Measurements from ENCODE around the gene ISOC1.

ISOC1 gene

DNA sequence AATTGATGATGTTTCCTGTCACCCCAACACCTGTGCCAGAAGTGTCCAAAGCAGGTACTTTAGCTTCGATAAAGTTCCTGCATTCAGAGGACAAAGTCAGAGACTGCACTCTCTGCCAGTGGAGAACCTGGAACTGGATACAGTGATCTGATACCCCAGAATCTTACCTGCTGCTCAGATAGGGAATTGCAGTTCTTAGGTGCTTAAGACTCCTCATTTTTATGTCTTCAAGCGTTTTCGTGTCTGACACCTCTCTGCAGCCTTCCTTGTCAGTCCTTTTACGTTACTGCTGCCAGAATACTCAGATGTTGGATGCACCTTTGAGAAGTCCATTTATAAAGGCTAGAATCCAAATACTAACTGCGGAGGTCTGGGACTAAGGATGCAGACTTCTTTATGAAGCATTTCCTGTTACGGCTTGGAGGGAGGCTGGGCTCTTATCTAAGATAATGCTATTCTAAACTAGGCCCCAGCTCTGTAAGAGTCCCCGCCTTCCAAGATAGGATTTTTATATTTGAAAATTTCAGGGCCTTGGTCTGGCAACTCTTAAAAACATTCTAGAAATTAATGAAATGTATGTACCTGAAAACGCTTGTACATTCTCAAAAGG is 1.9 kb downstream of the ISOC1 start:
- no peak for DNase-seq

DNA sequence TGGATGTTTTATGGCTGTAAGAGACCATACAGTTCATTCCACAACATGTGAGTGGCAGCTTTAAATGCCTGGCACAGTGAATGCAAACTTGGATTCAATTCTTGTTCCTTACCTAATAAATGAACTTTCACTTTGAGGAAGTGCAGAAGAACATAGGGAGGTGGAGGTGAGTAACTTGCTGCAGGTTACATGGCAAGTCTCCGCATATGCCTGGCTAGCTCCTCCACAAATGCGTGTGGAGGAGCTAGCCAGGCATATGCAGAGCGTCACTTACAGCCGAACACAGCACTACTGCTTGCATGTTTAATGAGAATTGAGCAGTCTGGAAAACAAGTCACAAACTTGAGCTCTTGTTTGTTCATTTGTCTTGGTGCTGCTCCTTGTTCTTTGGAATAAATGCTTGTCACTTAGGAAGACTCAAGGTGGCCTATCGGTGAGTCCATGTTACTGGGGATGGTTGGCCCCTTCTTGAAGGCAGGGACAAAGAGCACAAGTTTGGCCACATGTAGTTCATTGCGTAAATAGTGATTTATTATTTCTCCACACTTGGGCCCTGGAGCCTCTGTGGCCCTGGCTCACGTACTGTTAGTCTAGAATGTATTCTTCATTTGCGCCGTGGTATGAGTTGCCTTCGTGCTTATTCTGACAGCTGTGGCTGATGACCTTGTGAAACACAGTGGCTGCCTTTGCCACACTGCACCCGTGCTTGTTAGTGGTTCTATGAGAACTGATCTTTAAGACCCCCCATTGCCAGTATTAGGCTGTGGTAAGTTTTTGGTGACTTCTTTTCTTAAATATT is 3.1 kb downstream of the ISOC1 start:
- DNase-seq = no peak

DNA sequence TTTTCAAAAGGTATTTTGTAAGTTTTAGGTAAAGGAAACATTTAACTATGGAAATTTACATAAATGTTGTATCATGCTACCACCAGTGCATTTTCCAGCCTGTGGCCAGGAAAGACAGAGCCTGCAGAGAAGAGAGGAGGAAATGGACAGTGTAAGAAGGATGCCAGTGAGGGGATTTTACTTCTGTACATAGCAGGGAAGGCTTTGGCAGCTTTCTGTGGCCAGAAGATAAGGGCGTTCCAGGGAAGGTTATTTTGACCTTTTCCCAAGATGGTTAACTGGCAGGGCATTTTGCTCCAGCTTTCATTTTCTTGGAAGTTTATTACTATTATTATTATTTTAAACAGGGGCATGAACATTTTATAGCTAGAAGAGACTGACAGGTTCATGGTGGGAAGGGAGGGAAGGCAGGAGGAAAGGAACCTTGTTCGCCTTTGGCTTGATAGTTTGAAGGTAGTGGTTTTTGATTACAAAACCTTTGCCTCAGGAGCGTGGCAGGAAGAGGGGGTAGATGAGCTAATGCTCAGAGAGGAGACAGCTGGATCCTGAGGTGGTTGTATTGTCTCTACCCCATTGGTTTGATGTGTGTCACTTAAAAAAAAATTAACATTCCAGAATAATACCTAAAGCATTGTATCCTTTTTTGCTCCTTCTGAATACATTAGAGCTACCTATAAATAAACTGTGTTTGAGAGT is 4.1 kb downstream of the ISOC1 start:
- DNase-seq = no peak

DNA sequence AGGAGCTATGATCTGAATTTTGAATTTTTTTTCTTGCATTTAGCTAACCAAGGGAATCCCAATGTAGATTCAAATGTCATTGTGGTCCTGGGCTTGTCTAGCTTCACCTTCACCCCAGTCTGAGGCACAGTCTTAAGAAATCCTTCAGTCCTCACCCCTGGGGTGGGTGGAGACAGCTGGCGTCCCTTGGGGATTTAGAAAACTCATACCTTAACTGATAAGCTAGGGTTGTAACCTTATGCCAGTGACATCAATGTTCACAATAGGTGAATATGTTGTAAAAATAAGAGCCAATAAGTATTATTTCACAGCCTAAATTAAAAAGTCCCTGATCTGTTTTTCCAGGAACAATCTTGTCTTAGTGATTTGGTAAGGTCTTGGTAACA is 4.6 kb downstream of the ISOC1 start:
- DNase-seq = no peak

DNA sequence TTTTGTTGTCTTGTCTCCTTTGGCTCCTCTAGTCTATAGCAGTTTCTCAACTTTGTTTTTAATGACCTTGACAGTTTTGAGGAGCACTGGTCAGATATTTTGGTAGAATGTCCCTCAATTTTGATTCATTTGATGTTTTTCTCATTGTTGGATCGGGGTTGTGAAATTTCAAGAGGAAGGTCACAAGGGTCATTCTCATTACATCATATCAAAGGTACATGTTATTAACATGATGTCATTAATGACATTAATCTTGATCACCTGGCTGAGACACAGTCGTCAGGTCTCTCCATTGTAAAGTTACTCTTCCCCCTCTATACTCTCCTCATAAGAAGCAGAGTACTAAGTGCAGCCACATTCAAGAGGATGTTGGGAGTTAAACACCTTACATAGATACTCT is 7.2 kb downstream of the ISOC1 start:
- no peak for DNase-seq

DNA sequence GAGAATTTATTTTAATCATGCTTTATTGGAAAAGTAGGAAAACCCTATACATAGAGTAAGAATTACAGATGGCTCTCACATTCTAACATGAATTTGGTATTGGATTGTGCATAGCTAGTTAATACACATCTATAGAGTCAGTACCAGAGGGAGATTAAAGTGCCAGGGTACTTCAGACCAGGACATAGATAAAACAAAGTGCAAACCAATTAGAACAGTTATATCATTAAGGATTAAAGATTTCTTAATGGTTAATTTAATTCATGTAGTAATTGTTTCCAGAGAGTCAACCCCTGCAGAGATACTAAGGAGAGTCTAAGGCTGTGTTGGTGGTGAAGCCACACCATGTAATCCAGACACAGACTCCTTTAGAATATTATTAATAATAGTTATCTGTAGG is 8.8 kb downstream of the ISOC1 start:
- DNase-seq = no peak

DNA sequence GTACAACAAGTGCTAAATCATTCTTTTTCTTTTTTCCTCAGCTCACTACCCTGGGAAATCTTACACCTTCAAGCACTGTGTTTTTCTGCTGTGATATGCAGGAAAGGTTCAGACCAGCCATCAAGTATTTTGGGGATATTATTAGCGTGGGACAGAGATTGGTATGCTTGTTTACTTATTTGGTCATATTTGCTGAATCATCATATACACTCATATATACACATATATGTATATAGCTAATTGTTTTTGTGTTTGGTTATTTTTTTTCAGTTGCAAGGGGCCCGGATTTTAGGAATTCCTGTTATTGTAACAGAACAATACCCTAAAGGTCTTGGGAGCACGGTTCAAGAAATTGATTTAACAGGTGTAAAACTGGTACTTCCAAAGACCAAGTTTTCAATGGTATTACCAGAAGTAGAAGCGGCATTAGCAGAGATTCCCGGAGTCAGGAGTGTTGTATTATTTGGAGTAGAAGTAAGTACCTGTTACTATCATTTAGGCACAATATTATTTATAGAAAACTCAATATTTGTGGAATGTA is 10.4 kb downstream of the ISOC1 start:
- no peak for DNase-seq

DNA sequence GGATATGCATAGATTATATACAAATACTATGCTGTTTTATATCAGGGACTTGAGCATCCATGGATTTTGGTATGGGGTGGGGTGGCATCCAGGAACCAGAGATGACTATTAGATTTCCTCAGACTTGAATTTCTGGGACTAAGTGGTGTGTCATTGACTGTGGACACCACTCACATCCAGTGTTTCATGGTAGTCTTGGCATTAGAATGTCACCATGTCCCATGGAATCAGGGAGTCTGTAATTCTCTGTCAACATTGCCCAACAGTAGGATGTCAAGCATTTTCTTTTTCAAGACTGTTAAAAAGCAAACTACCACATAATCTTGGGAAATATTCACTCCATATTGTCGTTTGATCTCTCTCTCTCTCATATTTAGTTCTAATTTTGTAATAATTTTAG is 13.1 kb downstream of the ISOC1 start:
- DNase-seq = no peak

DNA sequence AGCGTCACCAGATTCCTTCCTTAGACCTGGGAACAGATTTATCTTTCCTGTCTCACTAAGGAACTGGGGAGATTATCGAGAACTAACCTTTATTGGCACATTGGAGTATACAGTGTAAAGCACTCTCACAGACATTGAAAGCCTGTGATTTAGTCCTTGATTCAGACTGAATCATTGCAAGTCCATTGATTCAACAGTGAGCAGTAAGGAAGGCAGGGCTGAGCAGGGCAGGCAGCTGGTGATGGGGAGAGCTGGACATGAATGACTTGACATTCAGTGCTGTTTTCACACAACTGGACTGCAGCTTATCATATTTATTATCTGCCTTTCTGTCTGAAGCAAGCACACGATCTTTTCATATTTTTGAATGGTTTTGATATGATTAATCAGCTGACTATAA is 16.2 kb downstream of the ISOC1 start:
- DNase-seq = no peak

DNA sequence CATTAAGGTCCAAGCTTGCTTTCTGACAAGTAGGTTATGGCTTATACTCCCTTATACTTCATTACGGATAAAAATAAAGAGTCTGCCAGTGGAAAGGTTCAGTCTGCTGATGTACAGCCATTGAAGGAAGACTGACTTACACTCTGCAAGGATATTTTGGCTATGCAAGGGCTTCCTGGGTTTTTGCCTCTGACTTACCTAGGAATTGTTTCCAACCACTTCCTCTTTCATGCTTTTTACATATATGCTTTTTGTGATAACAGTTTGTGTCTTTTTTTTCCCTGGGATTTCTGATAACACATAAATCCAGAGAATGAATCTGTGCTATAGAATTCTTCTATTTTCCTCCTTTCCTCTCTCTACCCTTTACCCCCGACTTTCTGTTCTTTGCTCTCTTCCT is 16.8 kb downstream of the ISOC1 start:
- no peak for DNase-seq

DNA sequence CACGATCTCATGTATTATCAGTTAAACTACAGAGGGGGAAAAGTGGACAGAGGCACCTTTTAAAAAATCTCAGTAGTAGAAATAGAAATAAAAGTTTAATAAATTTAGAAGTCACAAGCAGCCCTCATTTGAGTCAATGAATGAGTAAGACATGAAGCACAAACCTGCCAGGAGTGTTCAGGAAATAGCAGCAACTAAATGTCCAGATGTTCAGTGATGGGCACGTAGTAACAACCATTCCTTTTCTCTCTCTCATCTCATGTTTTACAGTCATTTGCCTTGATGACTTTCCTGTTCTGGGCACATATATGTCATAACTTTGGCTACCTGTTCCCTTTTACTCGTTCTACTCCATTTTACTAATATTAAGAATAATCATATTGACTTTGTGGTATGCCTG is 17.7 kb downstream of the ISOC1 start:
- no peak for DNase-seq

DNA sequence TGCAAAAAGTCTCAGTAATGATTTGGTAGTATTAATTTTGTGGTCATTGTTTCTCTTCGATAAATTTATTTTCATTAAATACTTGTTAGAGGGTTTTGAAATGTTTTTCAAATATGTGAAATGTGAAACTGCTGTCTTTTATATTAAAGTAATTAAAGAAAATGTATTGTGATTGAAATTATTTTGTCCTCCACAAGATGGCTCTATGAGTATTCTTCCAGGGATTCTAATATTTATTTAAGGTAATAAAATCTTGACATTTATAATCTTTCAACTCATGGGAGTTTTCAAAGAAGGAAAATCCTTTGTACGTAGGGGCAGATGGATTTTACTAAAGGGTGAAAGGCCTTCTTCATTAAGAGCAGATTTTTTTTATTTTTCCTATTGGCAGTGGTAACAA is 19.3 kb downstream of the ISOC1 start:
- DNase-seq = no peak

DNA sequence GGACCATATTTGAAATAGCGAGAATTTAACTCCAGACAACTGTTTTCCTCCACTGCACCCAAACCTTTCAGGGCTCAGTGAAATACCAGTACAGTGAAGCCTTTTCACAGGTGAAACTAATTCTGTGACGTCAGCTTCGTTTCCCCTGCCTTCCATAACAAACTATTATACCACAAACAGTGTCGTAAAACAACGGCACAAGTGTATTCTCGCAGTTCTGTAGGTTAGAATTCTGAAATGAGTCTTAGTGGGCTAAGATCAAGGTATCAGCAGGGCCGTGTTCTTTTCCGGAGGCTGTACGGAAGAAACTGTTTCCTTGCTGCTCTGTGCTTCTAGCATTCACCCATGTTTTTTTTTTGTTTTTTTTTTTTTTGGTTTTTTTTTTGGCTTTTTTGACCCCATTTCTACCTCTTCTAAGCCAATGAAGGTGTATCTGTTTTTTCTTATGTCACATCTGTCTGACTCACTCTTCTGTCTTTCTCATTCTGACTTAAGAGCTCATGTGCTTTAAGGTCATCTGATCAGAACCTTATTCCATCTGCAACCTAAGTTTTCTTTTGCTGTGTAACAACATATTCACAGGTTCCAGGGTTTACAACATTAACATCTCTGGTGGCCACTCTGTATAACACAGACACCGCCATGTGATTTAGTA is 20.1 kb downstream of the ISOC1 start:
- DNase-seq = no peak

DNA sequence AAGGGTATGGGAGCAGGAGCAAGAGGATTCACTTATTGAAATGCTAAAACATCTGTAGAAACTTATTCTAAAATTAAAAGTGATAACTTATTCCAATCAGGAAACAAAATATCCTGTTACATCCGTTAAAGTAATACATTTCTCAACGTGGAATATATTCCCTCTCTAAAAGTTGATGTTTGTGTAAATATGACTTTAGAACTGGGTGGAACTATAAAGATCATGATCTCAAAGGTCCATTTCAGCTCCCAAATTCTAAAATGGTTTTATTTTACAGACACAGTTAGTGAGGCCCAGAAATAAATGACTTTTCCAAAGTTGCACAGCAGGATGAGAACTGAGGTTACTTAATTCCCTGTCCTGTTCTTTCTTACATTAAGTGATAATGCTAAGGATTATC is 21.1 kb downstream of the ISOC1 start:
- DNase-seq = no peak

DNA sequence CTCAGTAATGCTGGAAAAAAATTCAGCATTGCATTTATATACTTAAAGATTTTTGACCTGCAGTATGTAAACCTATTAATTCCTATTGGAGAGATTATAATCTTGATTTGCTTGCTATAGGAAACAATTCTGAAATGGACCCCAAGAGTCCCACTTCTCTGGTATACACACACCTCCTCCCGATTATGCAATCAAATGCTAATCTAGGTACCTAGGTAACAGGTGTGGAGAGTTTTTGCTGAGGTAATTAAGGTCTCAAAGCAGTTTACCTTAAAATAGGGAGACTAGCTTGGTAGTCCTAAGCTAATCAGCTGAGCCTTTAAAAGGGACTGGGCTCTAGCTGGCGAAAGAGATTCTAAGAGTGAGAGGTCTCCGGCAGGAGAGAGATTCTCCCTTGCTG is 22.2 kb downstream of the ISOC1 start:
- DNase-seq = no peak

DNA sequence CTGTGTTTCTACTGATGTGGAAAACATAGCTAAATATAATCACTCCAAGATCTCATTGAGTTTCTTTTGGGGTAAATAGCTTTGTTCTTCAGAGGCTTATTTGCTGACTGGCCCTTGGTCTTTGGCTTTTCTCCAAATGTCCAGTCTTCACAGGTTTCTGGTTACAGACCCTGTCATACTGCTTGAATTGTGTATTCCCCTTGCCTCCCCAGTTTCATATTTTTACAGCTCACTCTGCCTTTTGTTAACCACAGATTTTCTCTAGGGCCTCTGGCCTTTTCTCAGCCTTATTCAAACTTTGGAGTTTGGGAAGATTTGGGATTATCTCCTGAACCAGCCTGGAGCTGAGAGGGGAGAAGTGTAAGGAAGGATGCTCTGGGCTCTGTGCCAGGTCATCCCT is 23.9 kb downstream of the ISOC1 start:
- DNase-seq = no peak

DNA sequence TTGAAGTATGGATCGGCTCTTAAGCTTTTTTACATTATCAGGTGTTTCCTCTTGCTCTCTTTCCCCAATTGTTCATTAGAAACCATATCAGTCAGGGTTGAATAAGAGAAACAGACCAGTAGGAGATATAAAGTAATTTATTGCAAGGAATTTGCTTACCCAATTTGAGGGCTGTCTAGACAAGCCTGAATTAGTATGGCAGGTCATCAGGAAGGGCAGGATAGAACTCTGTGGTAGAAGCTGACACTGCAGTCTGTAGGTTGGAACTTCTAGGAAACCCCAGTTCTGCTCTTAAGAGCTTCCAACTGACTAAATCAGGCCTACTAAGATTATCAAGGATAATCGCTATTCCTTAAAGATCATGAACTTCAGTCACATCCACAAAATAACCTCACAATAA is 24.3 kb downstream of the ISOC1 start:
- no peak for DNase-seq

DNA sequence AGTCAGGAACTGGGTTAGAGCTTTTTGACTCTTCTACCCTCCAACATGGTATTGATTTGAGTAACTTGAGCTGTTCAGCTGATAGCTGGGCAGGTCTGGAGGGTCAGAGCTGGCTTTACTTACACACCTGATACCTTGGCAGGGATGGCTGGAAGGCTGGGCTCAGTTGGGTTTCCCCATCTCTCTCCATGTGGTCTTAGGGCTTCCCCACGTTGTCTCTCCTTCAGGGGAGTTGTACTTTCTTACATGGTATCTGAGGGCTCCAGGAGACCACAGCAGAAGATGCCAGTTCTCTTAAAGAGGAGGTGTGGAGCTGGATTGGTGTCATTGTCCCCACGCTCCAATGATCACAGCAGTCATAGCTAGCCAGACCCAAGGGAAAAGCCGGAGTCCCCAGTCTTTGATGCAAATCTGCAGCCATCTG is 25.6 kb downstream of the ISOC1 start:
- no peak for DNase-seq

DNA sequence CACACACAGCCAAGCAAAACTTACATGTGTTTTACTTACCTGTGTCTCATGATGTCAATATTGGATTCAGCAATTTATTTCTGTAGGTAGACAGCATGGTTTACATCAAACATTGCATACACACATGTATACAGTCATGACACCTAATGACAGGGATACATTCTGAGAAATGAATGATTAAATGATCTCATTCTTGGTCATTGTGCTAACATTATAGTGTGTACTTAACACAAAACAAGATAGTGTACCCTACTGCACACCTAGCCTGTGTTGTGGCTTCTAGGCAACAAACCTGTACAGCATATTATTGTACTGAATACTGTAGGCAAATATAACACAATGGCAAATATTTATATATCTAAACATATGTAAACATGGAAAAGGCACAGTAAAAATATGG is 28.0 kb downstream of the ISOC1 start:
- DNase-seq = no peak

DNA sequence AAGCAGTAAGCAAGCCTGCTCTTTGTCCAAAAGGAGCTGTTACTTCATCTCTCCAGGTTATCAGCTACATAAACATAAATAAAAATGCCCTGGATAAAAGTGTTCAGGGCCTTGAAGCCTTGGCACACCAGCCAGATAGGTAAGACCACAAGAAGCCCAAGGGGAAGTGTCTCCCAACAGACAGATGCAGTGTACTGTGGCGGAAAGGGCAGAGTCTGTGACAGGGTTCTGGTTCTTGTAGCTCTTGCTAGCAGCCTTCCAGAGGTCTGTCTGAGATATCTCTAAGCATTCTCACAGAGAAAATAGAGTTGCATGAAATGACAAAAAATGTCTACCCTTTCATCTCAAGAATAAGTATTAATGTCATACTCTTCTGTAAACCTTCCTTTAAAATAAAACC is 30.1 kb downstream of the ISOC1 start:
- DNase-seq = no peak

DNA sequence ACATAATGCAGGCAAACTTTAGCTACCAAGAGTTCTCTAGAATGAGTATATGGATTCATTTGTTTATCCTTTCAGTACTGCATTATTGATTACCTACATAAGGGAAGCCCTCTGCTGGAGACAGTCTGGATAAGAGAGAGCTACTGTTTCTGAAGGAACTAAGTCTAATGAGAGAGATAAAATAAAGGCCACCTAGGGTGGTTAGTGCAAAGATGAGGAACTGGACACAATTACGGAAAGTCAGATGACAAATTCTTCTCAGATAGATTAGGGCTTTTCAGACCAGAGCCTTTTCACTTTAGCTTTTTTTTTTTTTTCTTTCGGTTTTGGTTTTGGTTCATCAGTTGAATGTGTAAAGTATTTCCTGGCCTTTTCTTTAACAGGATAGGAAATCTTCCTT is 31.3 kb downstream of the ISOC1 start:
- DNase-seq = no peak

DNA sequence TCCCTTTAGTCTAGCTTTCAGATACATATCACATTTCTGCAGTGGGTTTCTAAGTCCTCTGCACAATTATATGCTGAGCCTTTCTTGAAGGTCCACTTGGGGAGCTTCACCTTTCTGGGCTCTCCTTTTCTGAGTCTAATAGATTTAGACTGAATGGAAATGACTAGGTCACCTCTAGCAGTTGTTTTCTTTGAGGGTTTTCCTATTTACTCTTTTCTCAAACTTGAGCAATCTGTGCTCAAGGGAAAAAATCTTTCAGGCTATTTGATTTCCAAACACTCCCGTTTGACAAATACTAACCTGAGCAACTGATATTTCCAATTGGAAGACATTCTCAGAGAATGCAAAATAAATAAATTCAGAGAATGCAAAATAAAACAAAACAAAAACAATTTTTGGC is 39.0 kb downstream of the ISOC1 start:
- no peak for DNase-seq

DNA sequence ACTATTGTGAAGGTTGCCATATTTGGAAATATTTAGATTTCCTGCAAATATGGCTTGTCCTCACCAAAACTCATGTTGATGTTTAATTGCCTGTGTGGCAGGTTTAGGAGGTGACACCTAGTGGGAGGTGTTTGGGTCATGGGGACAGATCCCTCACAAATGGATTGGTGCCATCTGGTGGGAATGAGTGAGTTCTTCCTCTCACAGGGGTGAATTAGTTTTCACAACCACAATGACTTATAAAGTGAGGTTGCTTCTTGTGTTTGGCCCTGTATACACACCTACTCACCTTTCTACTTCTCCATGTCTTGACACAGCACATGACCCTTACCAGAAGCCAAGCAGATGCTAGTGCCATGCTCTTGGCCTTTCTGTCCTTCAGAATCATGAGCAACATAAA is 41.1 kb downstream of the ISOC1 start:
- DNase-seq = no peak

DNA sequence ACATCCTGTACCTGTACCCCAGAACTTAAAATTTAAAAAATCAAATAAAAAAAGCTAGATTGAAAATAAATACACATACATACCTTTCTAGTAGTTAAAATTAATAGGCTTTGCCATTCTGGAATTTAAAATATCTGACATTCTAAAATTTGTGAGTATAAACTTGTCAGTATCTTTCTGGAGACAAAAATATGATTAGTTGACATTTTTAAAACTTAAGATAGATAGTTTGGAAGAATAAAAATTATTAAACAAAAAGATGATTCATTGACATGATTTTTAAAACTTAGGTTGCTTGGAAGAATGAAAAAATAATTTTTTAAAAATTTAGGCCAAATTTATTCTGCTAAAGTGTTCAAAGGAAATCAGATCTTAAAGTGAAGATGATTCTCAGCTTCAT is 43.1 kb downstream of the ISOC1 start:
- no peak for DNase-seq
